ENCODE data around the gene SUFU.

DNA sequence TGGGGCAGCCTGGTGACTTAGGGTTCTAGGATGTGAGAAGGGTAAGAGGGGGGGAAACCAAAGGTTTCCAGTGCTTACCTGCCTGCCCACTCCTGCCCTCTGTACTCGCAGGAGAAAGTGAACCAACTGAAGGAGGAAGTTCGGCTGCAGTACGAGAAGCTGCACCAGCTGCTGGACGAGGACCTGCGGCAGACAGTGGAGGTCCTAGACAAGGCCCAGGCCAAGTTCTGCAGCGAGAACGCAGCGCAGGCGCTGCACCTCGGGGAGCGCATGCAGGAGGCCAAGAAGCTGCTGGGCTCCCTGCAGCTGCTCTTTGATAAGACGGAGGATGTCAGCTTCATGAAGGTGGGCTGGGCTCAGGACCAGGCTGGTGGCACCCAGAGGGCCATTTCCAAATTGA lies 151.2 kb downstream of the SUFU start:
- no peak for TF ChIP-seq EZH2phosphoT487 (conservative IDR thresholded peaks at IDR 0.05; ENCODE audit: low read length)
- TF ChIP-seq, protein P1, sequence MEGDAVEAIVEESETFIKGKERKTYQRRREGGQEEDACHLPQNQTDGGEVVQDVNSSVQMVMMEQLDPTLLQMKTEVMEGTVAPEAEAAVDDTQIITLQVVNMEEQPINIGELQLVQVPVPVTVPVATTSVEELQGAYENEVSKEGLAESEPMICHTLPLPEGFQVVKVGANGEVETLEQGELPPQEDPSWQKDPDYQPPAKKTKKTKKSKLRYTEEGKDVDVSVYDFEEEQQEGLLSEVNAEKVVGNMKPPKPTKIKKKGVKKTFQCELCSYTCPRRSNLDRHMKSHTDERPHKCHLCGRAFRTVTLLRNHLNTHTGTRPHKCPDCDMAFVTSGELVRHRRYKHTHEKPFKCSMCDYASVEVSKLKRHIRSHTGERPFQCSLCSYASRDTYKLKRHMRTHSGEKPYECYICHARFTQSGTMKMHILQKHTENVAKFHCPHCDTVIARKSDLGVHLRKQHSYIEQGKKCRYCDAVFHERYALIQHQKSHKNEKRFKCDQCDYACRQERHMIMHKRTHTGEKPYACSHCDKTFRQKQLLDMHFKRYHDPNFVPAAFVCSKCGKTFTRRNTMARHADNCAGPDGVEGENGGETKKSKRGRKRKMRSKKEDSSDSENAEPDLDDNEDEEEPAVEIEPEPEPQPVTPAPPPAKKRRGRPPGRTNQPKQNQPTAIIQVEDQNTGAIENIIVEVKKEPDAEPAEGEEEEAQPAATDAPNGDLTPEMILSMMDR (IDR thresholded peaks at IDR 0.05; ENCODE audit: insufficient read depth, low read length, poor library complexity, severe bottlenecking) = no peak

All from SU-DHL-6 (cell line).